ENCODE data around the gene RPL4. TPM values are rescaled to one million over a fixed set of nuclear protein-coding genes. Genes with fewer than 3 reads are reported as not detected.

RPL4 gene
- total and polyA plus RNA-seq, 9 of the 15 experiments (the other 6 are each of a cell fraction or from before 2014, with no cell fraction given): 2,055 to 7,760 (median 5,069) TPM

GRCh38 chr15:66496951-66497501 is 7.6 kb downstream of the RPL4 start (continued):
- TF ChIP-seq, protein P1, sequence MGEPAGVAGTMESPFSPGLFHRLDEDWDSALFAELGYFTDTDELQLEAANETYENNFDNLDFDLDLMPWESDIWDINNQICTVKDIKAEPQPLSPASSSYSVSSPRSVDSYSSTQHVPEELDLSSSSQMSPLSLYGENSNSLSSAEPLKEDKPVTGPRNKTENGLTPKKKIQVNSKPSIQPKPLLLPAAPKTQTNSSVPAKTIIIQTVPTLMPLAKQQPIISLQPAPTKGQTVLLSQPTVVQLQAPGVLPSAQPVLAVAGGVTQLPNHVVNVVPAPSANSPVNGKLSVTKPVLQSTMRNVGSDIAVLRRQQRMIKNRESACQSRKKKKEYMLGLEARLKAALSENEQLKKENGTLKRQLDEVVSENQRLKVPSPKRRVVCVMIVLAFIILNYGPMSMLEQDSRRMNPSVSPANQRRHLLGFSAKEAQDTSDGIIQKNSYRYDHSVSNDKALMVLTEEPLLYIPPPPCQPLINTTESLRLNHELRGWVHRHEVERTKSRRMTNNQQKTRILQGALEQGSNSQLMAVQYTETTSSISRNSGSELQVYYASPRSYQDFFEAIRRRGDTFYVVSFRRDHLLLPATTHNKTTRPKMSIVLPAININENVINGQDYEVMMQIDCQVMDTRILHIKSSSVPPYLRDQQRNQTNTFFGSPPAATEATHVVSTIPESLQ (CRISPR knock-in tag; IDR thresholded peaks at IDR 0.05): 0 out of 2 replicates have a peak, but pooled peaks have one; percentile 32
- peak; percentile 40 for TF ChIP-seq USF2 (CRISPR knock-in tag; IDR thresholded peaks at IDR 0.05)
- 0 out of 2 replicates have a peak, but pooled peaks have one; percentile 39 for TF ChIP-seq CBFB (CRISPR knock-in tag; IDR thresholded peaks at IDR 0.05)
- TF ChIP-seq ZFP91 (CRISPR knock-in tag; IDR thresholded peaks at IDR 0.05): no peak
- 0 out of 2 replicates have a peak, but pooled peaks have one; percentile 35 for TF ChIP-seq STAT6 (CRISPR knock-in tag; IDR thresholded peaks at IDR 0.05)
- TF ChIP-seq NFRKB (IDR thresholded peaks at IDR 0.05; ENCODE audit: low read depth): peak; percentile 75; the same call in 1 of the 2 replicates
- TF ChIP-seq MAZ (CRISPR knock-in tag; conservative IDR thresholded peaks at IDR 0.05 in 1 of 2, IDR thresholded peaks at IDR 0.05 in 1 of 2): no peak
- TF ChIP-seq ZBTB1 (CRISPR knock-in tag; IDR thresholded peaks at IDR 0.05; ENCODE audit: borderline replicate concordance, low read depth): no peak
- peak; percentile 69; the same call in 1 of the 2 replicates for TF ChIP-seq SPI1 (IDR thresholded peaks at IDR 0.05; ENCODE audit: borderline replicate concordance, low read depth, low read length)
- TF ChIP-seq, protein P2, sequence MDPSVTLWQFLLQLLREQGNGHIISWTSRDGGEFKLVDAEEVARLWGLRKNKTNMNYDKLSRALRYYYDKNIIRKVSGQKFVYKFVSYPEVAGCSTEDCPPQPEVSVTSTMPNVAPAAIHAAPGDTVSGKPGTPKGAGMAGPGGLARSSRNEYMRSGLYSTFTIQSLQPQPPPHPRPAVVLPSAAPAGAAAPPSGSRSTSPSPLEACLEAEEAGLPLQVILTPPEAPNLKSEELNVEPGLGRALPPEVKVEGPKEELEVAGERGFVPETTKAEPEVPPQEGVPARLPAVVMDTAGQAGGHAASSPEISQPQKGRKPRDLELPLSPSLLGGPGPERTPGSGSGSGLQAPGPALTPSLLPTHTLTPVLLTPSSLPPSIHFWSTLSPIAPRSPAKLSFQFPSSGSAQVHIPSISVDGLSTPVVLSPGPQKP (CRISPR knock-in tag; IDR thresholded peaks at IDR 0.05): no peak
- TF ChIP-seq, protein P3, sequence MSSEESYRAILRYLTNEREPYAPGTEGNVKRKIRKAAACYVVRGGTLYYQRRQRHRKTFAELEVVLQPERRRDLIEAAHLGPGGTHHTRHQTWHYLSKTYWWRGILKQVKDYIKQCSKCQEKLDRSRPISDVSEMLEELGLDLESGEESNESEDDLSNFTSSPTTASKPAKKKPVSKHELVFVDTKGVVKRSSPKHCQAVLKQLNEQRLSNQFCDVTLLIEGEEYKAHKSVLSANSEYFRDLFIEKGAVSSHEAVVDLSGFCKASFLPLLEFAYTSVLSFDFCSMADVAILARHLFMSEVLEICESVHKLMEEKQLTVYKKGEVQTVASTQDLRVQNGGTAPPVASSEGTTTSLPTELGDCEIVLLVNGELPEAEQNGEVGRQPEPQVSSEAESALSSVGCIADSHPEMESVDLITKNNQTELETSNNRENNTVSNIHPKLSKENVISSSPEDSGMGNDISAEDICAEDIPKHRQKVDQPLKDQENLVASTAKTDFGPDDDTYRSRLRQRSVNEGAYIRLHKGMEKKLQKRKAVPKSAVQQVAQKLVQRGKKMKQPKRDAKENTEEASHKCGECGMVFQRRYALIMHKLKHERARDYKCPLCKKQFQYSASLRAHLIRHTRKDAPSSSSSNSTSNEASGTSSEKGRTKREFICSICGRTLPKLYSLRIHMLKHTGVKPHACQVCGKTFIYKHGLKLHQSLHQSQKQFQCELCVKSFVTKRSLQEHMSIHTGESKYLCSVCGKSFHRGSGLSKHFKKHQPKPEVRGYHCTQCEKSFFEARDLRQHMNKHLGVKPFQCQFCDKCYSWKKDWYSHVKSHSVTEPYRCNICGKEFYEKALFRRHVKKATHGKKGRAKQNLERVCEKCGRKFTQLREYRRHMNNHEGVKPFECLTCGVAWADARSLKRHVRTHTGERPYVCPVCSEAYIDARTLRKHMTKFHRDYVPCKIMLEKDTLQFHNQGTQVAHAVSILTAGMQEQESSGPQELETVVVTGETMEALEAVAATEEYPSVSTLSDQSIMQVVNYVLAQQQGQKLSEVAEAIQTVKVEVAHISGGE (CRISPR knock-in tag; IDR thresholded peaks at IDR 0.05): peak in 2 of 3 experiments; percentile 3 to 16; a peak in 1 of 6 replicates
